Measurements from ENCODE around the gene MICU1. TPM values are rescaled to one million over a fixed set of nuclear protein-coding genes. Genes with fewer than 3 reads are reported as not detected.
A peak's percentile ranks its signal among the peaks of the same experiment; 100 is the strongest.

Gene MICU1
- polyA plus RNA-seq, 6 donors from 2014 or later = 26.9 to 37.6 (median 31.4) TPM

DNA sequence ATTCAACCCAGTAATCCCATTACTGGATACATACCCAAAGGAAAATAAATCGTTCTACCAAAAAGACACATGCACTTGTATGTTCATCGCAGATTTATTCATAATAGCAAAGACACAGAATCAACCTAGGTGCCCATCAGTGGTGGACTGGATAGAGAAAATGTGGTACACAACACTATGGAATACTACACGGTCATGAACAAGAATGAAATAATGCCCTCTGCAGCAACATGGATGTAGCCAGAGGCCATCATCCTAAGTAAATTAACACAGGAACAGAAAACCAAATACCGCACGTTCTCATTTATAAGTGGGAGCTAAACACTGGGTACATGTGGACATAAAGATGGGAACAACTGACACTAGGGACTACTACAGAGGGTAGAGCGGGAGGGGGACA, 120.4 kb downstream of the MICU1 start:
- Mint-ChIP-seq H3K27ac (no peak overlapping the region), H3K4me3 (no peak overlapping the region), H3K9me3 (peaks cover 0 to 16% (median 6%) of the 10 kb centered on the region in 7 donors), H3K4me1 (peaks cover 0 to 4% (median 2%) of the 10 kb centered on the region in 3 donors), H3K36me3 (peaks cover 15 to 16% of the 10 kb centered on the region in 2 donors), H3K27me3 (no peaks in the 10 kb centered on the region)
- DNase-seq = no peak
- ATAC-seq (ENCODE audit: low read depth in 2 of 2) = no peak

DNA sequence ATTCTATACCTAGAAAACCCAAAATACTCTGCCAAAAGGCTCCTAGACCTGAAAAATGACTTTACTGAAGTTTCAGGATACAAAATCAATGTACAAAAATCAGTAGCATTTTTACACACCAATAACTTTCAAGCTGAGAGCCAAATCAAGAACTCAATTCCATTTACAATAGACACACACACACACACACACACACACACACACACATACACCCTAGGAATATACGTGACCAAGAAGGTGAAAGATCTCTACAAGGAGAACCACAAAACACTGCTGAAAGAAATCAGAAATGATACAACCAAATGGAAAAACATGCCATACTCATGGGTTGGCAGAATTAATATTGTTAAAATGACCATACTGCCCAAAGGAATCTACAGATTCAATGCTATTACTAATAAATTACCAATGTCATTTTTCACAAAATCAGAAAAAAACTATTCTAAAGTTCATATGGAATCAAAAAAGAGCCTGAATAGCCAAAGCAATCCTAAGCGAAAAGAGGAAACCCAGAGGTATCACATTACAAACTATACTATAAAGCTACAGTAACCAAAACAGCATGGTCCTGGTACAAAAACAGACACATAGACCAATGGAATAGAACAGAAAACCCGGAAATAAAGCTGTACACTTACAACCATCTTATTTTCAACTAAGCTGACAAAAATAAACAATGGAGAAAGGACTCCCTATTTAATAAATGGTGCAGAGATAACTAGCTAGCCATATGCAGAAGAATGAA, 122.0 kb downstream of the MICU1 start:
- Mint-ChIP-seq H3K27me3 (no peaks in the 10 kb centered on the region), H3K36me3 (peaks cover 15 to 16% of the 10 kb centered on the region in 2 donors), H3K9me3 (peaks cover 0 to 16% (median 6%) of the 10 kb centered on the region in 7 donors), H3K4me3 (no peak overlapping the region), H3K4me1 (no peaks in the 10 kb centered on the region), H3K27ac (peak overlapping the region in 2 of 6 donors; percentile 17 to 71)
- DNase-seq = no peak
- no peak for ATAC-seq (ENCODE audit: low read depth in 2 of 2)

DNA sequence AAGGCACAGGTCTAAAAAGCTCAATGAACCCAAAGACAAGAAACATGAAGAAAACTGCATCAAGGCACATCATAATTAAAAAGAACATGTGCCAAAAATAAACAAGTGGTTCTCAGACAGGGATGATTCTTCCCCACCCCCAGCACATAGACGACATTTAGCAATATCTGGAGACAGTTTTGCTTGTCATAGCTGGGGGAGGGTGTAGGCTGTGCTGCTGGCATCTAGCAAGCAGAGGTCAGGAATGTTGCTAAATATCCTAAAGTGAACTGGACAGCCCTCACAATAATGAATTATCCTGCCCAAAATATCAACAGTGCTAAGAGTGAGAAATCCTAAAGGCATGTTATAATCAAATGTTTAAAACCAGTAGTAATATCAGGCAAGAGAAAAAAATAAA, 122.6 kb downstream of the MICU1 start:
- Mint-ChIP-seq H3K27ac (no peak overlapping the region), H3K27me3 (no peaks in the 10 kb centered on the region), H3K4me1 (no peaks in the 10 kb centered on the region), H3K9me3 (peaks cover 0 to 16% (median 6%) of the 10 kb centered on the region in 7 donors), H3K4me3 (no peak overlapping the region), H3K36me3 (peaks cover 15 to 16% of the 10 kb centered on the region in 2 donors)
- ATAC-seq (ENCODE audit: low read depth in 2 of 2) = no peak
- DNase-seq = no peak

DNA sequence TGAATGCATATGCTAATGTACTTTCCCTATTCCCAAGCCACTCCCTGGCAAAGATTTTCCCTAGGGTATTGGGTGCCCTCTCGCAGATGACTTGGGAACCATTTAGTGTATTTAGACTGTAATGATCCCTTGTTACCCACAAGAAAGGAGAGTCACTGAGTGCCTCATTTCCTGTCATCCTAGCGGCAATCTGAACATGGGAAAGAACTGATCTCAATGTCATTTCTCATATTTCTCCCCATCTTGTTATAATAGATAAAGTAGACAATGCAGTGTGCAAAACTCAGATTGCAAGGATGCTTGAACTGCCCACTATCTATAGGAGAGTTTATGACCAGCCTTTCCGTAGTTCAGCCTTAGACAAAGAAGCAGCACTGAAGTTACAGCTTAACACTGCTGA, 123.3 kb downstream of the MICU1 start:
- peaks cover 0 to 16% (median 6%) of the 10 kb centered on the region in 7 donors for H3K9me3 Mint-ChIP-seq
- H3K36me3 Mint-ChIP-seq = peaks cover 15 to 16% of the 10 kb centered on the region in 2 donors
- no peak for ATAC-seq (ENCODE audit: low read depth in 2 of 2)
- H3K27ac Mint-ChIP-seq = no peak overlapping the region
- no peak for DNase-seq
- no peaks in the 10 kb centered on the region for H3K4me1 Mint-ChIP-seq
- no peak overlapping the region for H3K4me3 Mint-ChIP-seq
- no peaks in the 10 kb centered on the region for H3K27me3 Mint-ChIP-seq

DNA sequence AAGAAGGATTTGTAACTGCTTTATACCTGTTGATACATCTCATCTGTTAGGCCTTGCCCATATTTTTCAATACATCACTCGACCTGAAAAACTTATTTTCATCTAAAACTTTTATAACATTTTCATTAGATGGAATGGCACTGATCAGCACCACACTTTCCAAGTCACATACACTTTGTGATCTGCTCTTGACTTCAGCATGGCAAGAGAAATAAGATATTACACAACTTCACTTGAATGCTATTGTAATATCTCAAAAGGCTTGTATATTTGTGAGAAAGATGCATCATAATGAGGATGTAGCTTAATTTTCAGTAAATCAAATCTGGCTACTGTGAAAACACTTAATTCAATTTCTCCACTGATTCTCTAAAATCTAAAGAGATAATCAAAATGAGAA, 126.2 kb downstream of the MICU1 start:
- Mint-ChIP-seq H3K9me3 (peaks cover 0 to 9% (median 3%) of the 10 kb centered on the region in 7 donors), H3K4me3 (no peak overlapping the region), H3K27me3 (no peaks in the 10 kb centered on the region), H3K4me1 (no peaks in the 10 kb centered on the region), H3K36me3 (peaks cover 8% of the 10 kb centered on the region in 2 donors), H3K27ac (no peak overlapping the region)
- DNase-seq (no peak), ATAC-seq (ENCODE audit: low read depth in 2 of 2) (no peak)

DNA sequence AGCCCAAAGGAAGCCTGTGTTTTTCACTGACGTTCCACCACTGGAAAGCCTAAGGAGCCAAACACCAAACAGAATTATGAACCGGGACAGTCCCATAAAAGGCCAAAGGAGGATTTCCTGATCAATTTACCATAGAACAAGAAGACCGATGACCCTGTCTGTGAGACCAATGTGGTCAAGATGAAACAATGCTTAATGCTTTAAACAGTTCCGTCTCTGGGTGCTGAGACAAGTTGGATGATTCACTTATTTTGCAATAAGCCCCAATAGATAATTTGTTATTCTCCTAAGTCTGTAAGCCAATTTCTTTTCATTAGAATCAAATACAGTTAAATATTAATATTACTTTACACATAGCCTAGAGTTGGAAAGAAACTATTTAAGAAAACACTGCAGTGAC, 134.9 kb downstream of the MICU1 start:
- H3K27me3 Mint-ChIP-seq = no peaks in the 10 kb centered on the region
- DNase-seq (no peak), ATAC-seq (ENCODE audit: low read depth in 2 of 2) (no peak)
- no peaks in the 10 kb centered on the region for H3K4me1 Mint-ChIP-seq
- H3K9me3 Mint-ChIP-seq = no peaks in the 10 kb centered on the region
- H3K27ac Mint-ChIP-seq = no peak overlapping the region
- no peak overlapping the region for H3K4me3 Mint-ChIP-seq
- H3K36me3 Mint-ChIP-seq = peaks cover 0 to 18% of the 10 kb centered on the region in 2 donors

DNA sequence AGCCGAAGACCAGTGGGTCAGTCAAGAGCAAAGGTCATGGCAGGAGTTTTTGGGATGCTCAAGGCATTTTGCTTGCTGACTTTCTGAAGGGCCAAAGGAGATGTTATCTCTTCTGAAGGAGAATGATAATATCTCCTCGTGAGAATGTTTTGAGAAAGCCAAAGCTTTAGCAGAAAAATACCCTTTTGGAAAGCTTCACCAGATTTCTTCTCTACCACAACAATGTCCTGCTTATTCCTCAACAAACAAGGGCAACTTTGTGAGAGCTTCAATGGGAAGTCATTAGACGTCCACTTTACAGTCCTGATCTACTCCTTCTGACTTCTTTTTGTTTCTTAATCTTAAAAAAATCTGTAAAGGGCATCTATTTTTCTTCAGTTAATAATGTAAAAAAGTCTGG, 138.4 kb downstream of the MICU1 start:
- peaks cover 0 to 14% of the 10 kb centered on the region in 2 donors for H3K36me3 Mint-ChIP-seq
- H3K27ac Mint-ChIP-seq = peak overlapping the region in 1 of 6 donors; percentile 10
- H3K9me3 Mint-ChIP-seq = no peaks in the 10 kb centered on the region
- ATAC-seq (ENCODE audit: low read depth in 2 of 2) (no peak), DNase-seq (no peak)
- no peak overlapping the region for H3K4me3 Mint-ChIP-seq
- H3K27me3 Mint-ChIP-seq = no peaks in the 10 kb centered on the region
- H3K4me1 Mint-ChIP-seq = no peaks in the 10 kb centered on the region

DNA sequence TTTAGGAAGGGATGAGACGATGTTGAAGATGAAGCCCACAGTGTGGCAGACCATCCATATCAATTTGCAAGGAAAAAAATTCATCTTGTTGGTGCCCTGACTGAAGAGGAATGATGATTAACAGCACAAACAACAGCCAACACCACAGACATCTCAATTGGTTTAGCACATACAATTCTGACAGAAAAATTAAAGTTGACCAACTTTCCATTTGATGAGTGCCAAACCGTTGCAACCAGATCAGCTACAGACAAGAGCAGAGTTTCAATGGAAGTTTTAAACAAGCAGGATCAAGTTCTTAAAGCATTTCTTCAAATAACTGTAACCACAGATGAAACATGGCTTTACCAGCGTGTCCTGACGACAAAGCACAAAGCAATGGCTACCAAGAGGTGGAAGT, 138.8 kb downstream of the MICU1 start:
- H3K4me3 Mint-ChIP-seq = no peak overlapping the region
- DNase-seq (no peak), ATAC-seq (ENCODE audit: low read depth in 2 of 2) (no peak)
- H3K4me1 Mint-ChIP-seq = no peaks in the 10 kb centered on the region
- no peaks in the 10 kb centered on the region for H3K9me3 Mint-ChIP-seq
- no peaks in the 10 kb centered on the region for H3K27me3 Mint-ChIP-seq
- peak overlapping the region in 1 of 6 donors; percentile 10 for H3K27ac Mint-ChIP-seq
- H3K36me3 Mint-ChIP-seq = peaks cover 0 to 11% of the 10 kb centered on the region in 2 donors

DNA sequence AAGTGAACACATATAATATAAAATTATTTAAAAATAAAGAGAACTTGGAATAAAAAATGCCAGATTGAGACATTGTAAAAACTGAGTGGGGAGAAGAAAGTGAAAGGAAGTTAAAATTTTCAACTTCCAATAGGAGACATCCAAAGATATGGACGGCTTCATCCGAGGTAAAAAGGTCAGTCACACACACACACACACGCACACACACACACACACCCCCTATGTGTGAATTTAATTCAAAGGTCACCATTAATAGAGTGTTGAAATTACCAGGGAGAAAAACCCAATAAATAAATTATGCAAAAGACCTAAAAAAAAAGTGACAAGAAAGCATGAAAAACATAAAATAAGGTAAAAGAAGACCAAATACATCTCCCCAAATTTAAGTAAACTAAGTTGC, 140.2 kb downstream of the MICU1 start:
- no peak for ATAC-seq (ENCODE audit: low read depth in 2 of 2)
- H3K27ac Mint-ChIP-seq = no peak overlapping the region
- no peaks in the 10 kb centered on the region for H3K27me3 Mint-ChIP-seq
- H3K4me3 Mint-ChIP-seq = no peak overlapping the region
- H3K9me3 Mint-ChIP-seq = no peaks in the 10 kb centered on the region
- H3K36me3 Mint-ChIP-seq = peaks cover 0 to 7% of the 10 kb centered on the region in 2 donors
- no peak for DNase-seq
- no peaks in the 10 kb centered on the region for H3K4me1 Mint-ChIP-seq

DNA sequence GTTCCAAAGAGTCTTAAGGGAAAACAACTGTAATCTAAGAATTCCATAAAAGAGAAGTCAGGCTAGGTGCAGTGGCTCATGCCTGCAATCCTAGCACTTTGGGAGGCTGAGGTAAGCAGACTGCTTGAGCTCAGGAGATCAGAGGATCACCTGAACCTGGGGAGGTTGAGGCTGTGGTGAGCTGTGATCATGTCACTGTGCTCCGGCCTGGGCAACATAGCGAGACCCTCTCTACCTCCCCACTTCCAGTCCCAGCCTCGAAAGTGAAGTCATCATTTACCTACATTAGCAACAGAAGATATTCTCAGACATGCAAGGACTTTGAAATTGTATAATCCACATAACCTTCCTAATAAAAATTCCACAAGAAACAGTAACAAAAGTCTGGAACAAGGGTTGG, 141.4 kb downstream of the MICU1 start:
- no peak overlapping the region for H3K4me3 Mint-ChIP-seq
- no peak for ATAC-seq (ENCODE audit: low read depth in 2 of 2)
- no peak for DNase-seq
- no peaks in the 10 kb centered on the region for H3K27me3 Mint-ChIP-seq
- no peak overlapping the region for H3K27ac Mint-ChIP-seq
- H3K4me1 Mint-ChIP-seq = no peaks in the 10 kb centered on the region
- no peaks in the 10 kb centered on the region for H3K9me3 Mint-ChIP-seq
- peaks cover 0 to 1% of the 10 kb centered on the region in 2 donors for H3K36me3 Mint-ChIP-seq

DNA sequence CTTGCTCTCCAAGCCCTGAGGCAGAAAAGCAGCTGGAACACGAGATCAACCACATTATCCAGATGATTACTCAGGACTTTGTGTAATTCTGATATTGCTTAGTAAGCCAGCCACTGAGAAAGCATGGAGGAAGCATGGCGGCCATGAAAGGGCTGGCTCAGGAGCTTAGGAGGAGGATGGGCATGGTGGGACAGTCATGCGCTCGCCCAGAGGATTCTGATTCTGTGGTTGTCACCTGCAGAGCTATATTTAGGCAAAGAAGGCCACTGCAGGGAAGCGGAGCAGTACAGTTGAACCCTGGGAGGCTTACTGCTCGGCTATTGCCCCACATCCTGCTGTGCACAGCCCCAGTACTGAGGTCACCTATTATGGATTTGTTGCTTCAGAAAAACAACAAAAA, 142.4 kb downstream of the MICU1 start:
- Mint-ChIP-seq H3K4me1 (no peaks in the 10 kb centered on the region), H3K27ac (no peak overlapping the region), H3K9me3 (no peaks in the 10 kb centered on the region), H3K4me3 (no peak overlapping the region), H3K36me3 (no peaks in the 10 kb centered on the region), H3K27me3 (no peaks in the 10 kb centered on the region)
- ATAC-seq (ENCODE audit: low read depth in 2 of 2) (no peak), DNase-seq (no peak)

DNA sequence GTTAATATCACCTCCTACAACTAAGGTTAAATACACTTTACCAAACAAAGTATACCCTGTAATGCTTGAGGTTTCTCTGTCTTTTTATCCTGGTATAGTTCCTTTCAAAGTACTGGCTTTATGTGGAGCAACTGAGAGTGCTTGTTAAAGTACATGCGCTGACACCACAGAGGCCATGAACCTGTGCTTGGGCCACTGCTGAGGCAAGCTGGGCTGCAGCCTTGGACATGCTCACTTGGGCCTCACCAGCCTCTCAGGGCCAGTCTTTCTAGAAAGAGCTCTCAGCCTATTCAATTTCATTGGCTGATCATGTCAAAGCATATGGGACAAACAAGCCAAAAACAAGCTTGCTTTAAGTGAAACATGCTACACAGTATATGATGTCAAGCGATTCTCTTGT, 145.0 kb downstream of the MICU1 start:
- Mint-ChIP-seq H3K9me3 (no peaks in the 10 kb centered on the region), H3K27me3 (no peaks in the 10 kb centered on the region), H3K36me3 (peaks cover 0 to 14% of the 10 kb centered on the region in 2 donors), H3K27ac (no peak overlapping the region), H3K4me1 (no peaks in the 10 kb centered on the region), H3K4me3 (no peak overlapping the region)
- DNase-seq (no peak), ATAC-seq (ENCODE audit: low read depth in 2 of 2) (no peak)

DNA sequence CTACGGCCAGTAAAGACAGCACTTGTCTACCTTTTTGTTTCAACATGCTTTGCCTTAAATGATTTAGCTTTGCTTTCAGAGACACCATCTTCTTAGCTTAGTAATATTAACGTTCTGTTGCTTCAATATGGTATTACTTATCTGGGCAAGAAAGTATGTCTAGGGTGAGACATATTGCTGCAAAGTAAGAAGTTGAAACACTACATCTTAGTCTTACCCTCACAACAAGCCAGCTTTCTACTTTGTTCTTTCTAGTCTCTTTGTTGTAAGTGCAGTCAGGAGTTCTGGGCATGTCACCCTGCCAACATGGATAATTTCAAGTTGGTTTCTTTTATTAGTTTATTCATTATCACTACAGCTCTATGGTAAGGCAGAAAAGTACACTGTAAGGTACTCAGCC, 148.4 kb downstream of the MICU1 start:
- H3K27me3 Mint-ChIP-seq = no peaks in the 10 kb centered on the region
- DNase-seq = no peak
- no peak for ATAC-seq (ENCODE audit: low read depth in 2 of 2)
- no peak overlapping the region for H3K27ac Mint-ChIP-seq
- no peaks in the 10 kb centered on the region for H3K4me1 Mint-ChIP-seq
- H3K4me3 Mint-ChIP-seq = no peak overlapping the region
- peaks cover 14 to 31% of the 10 kb centered on the region in 2 donors for H3K36me3 Mint-ChIP-seq
- H3K9me3 Mint-ChIP-seq = no peaks in the 10 kb centered on the region

DNA sequence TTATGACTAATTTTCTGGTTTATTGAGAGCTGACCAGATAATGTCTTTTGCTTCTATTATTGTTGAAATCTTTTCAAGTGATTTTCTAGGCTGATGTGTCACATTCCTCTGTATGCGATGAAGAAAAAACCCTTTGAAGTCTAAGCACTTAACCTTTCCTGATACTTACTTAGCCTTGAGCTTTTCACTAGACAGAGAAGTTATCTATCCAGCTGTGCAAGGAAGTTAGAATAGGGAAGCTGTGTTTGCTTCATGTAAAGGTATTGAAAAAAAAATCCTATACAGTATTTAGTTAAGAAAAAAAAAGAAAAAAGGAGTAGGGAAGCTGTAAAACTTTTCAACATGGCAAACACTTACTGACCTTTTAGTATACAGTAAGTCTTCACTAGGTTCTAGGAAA, 153.6 kb downstream of the MICU1 start:
- ATAC-seq (ENCODE audit: low read depth in 2 of 2) = no peak
- H3K27ac Mint-ChIP-seq = no peak overlapping the region
- no peak for DNase-seq
- no peaks in the 10 kb centered on the region for H3K27me3 Mint-ChIP-seq
- H3K4me1 Mint-ChIP-seq = no peaks in the 10 kb centered on the region
- H3K4me3 Mint-ChIP-seq = no peak overlapping the region
- peaks cover 23 to 45% of the 10 kb centered on the region in 2 donors for H3K36me3 Mint-ChIP-seq
- H3K9me3 Mint-ChIP-seq = peaks cover 0 to 5% (median 0%) of the 10 kb centered on the region in 7 donors

Data from naive B cell (primary cell).